Retinal pigment epithelial cell (primary cell): Measurements from ENCODE around the gene RREB1.

Source experiments
- DNase-seq: peaks from one replicate; pipeline ENCODE4 v3.0.0-alpha.2; 2010; ENCODE audit warnings: low read depth
- H3K4me3 ChIP-seq: 2 replicates; pipeline ENCODE4 v1.5.1; 2011; ENCODE audit warnings: mild to moderate bottlenecking, low read length, control low read depth, moderate library complexity
- CTCF ChIP-seq: conservative IDR thresholded peaks from 2 replicates; pipeline ENCODE4 v1.5.1; 2011; ENCODE audit warnings: low read depth, low read length, control low read depth, inconsistent platforms

RREB1 gene

GRCh38 chr6:7171733-7172132 lies 64.0 kb downstream of the RREB1 start:
- H3K4me3 ChIP-seq: no peak overlapping the region
- no peak for DNase-seq
- TF ChIP-seq CTCF: no peak

GRCh38 chr6:7172649-7173048 lies 64.9 kb downstream of the RREB1 start:
- H3K4me3 ChIP-seq: no peak overlapping the region
- TF ChIP-seq CTCF: no peak
- no peak for DNase-seq

GRCh38 chr6:7173843-7174503 lies 66.2 kb downstream of the RREB1 start:
- H3K4me3 ChIP-seq: no peak overlapping the region
- no peak for DNase-seq
- no peak for TF ChIP-seq CTCF

GRCh38 chr6:7175462-7175861 lies 67.7 kb downstream of the RREB1 start:
- no peak overlapping the region for H3K4me3 ChIP-seq
- DNase-seq: no peak
- TF ChIP-seq CTCF: no peak

GRCh38 chr6:7176208-7176607 lies 68.4 kb downstream of the RREB1 start:
- no peak overlapping the region for H3K4me3 ChIP-seq
- TF ChIP-seq CTCF: no peak
- no peak for DNase-seq

- no peak overlapping the region for H3K4me3 ChIP-seq
- TF ChIP-seq CTCF: no peak
- no peak for DNase-seq
These were observed 70.5 kb downstream of the RREB1 start for GRCh38 chr6:7178280-7178679.

GRCh38 chr6:7180751-7181150 lies 73.0 kb downstream of the RREB1 start:
- TF ChIP-seq CTCF: no peak
- no peak for DNase-seq
- no peak overlapping the region for H3K4me3 ChIP-seq
